Gastroesophageal sphincter (tissue), 3 donors: ENCODE measurements around the gene TMOD3.

Experiments used
- CTCF ChIP-seq, 4 experiments: fragments of 200-600 bp in 2 of 4; fragments of 450-650 bp in 2 of 4; sonication (generic) in 1 of 4; IDR thresholded peaks; one replicate each; pipeline ENCODE4 v1.5.1; 2017 to 2019; ENCODE audit warnings: antibody characterized with exemption in 4 of 4, mild to moderate bottlenecking in 2 of 4, moderate library complexity in 2 of 4
- POLR2A ChIP-seq, 2 donors: fragments of 450-650 bp; IDR thresholded peaks; one replicate each; pipeline ENCODE4 v1.6.1; 2017; ENCODE audit warnings: antibody characterized with exemption in 2 of 2, mild to moderate bottlenecking in 2 of 2, moderate library complexity in 1 of 2
- POLR2AphosphoS5 ChIP-seq: sonication (generic); formaldehyde crosslinking; IDR thresholded peaks from one replicate; pipeline ENCODE4 v1.6.1; 2017; ENCODE audit warnings: antibody characterized with exemption

DNA sequence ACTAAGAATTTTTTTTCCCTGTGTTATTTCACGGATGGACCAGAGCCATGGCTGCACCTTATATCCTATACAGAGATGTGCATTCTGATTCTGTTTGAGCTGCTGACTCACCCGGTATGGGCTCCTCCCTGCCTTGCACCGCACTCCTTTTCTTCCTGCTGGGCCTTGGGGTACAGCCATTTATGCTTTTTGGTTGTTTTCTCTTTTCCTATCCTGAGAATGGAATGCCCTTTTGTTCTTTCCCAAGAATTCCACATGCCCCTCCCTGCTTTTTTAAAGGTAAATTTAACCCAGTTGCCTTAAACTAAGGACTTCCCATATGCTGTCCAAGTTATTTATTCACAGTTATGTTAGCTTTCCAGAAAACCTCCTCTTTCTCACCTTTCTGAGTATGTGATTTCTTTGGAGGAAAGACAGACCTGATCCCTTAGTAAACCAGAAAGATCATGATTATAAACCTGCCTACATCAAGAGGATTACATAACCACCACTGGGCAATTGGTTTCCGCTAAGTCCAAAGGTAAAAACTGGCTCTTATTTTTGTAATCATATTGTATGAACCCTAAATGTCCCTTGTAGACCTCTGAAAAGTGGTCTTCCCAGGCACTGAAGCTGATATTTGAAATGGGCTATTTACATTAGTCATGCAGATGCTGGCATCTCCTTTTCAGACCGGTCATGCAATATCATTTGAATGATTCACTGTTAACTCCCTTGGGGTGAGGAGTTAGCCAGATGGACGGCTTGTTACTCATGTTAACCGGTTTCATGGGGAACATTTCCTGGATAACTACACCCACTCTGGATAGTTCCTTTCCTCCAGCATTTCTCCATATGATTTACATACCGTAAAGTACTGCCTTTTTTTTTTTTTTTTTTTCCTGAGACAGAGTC, 45.5 kb downstream of the TMOD3 start:
- TF ChIP-seq CTCF (IDR thresholded peaks at IDR 0.05), result no peak
- peak; percentile 66 for TF ChIP-seq POLR2AphosphoS5
- no peak for TF ChIP-seq POLR2A (IDR thresholded peaks at IDR 0.05)
